Measurements from ENCODE around the gene CCS. TPM values are rescaled to one million over a fixed set of nuclear protein-coding genes. Genes with fewer than 3 reads are reported as not detected.

Gene CCS
- total RNA-seq, 3 donors from 2014 or later, result 27.5 to 44.2 (median 33.1) TPM

DNA sequence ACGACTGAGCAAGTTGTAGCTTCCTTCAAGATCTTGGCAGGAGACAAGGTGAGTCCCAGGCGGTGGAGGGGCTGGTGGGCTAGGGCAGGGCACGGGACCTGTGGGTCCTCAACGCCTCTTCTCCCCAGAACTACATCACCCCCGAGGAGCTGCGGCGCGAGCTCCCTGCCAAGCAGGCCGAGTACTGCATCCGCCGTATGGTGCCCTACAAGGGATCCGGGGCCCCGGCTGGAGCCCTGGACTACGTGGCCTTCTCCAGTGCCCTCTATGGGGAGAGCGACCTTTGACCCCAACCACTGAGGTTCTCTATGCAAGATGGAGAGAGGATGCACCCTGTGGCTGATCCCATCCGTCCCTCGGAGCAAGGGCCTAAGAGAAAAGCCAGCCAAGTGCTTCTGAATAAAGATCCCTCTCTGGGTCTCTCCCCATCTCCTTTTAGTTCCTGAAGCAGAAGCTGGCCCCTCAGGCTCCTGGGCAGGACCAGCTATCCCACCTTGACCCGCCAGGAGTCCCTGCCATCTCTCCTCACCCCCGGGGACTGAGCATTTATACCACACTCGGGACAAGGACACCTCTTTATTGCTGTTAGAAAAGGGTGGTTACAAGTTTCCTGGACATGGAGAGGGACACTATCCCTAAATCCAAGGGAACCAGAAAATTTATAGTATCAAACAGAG, 29.9 kb upstream of the CCS start:
- Histone ChIP-seq H3K36me3 (no peaks in the 10 kb centered on the region), H3K4me1 (no peaks in the 10 kb centered on the region), H3K4me3 (no peak overlapping the region), H3K27ac (no peak overlapping the region), H3K27me3 (peaks cover 0 to 2% of the 10 kb centered on the region in 2 donors), H3K9me3 (no peaks in the 10 kb centered on the region)
- intact Hi-C loops (cut with DNase I; ENCODE audit: low total_unique reads), result no loop called here
- no peak for DNase-seq (ENCODE audit: low spot score in 2 of 2)
- TF ChIP-seq, protein P1, sequence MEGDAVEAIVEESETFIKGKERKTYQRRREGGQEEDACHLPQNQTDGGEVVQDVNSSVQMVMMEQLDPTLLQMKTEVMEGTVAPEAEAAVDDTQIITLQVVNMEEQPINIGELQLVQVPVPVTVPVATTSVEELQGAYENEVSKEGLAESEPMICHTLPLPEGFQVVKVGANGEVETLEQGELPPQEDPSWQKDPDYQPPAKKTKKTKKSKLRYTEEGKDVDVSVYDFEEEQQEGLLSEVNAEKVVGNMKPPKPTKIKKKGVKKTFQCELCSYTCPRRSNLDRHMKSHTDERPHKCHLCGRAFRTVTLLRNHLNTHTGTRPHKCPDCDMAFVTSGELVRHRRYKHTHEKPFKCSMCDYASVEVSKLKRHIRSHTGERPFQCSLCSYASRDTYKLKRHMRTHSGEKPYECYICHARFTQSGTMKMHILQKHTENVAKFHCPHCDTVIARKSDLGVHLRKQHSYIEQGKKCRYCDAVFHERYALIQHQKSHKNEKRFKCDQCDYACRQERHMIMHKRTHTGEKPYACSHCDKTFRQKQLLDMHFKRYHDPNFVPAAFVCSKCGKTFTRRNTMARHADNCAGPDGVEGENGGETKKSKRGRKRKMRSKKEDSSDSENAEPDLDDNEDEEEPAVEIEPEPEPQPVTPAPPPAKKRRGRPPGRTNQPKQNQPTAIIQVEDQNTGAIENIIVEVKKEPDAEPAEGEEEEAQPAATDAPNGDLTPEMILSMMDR (IDR thresholded peaks at IDR 0.05), result no peak
- TF ChIP-seq POLR2A (IDR thresholded peaks at IDR 0.05), result no peak
- TF ChIP-seq POLR2AphosphoS5 (IDR thresholded peaks at IDR 0.05), result no peak

DNA sequence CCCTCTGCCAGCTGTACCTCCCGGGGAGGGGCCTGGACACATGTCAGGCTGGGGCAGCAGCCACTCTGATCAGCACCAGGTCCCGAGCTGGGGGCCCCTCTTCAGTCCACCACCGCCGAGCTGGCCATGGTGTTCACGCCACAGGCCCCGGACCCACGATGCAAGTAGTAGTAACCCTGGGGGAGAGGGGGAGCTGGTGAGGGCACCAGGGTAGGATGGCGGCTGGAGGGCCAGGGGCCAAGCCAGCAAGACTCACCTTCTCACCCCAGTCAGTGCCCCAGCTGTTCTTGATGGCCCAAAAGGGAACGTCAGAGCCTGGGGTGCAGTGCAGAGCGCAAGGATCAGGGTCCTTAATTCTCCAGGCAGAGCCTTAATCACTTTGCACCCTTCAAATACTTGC, 29.2 kb upstream of the CCS start:
- TF ChIP-seq, protein P1 (IDR thresholded peaks at IDR 0.05), result no peak
- no peak for TF ChIP-seq POLR2AphosphoS5 (IDR thresholded peaks at IDR 0.05)
- TF ChIP-seq POLR2A (IDR thresholded peaks at IDR 0.05), result no peak
- H3K4me1 ChIP-seq, result no peaks in the 10 kb centered on the region
- no peak overlapping the region for H3K27ac ChIP-seq
- intact Hi-C loops (cut with DNase I; ENCODE audit: low total_unique reads), result no loop called here
- no peaks in the 10 kb centered on the region for H3K9me3 ChIP-seq
- H3K36me3 ChIP-seq, result no peaks in the 10 kb centered on the region
- no peak overlapping the region for H3K4me3 ChIP-seq
- no peak for DNase-seq (ENCODE audit: low spot score in 2 of 2)
- no peaks in the 10 kb centered on the region for H3K27me3 ChIP-seq

DNA sequence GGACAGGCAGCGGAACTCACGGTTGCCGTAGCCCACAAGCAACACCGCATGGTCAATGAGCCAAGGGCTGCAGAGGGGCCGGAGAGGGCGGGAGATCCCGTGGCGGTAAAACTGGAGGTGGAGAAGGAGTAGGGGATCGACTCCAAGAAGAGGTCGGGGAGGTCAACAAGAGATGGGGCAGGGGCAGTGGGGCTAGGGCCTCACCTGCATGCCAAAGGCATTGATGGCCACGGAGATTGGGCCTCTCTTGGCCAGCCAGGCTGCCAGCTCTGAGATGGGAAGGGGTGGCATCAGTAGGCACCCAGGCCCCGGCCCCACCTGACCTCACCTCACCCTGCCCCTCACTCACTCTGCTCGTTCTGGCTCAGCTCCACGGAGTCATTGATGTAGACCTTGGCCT, 28.4 kb upstream of the CCS start:
- H3K27ac ChIP-seq, result no peak overlapping the region
- H3K27me3 ChIP-seq, result no peaks in the 10 kb centered on the region
- no peak for DNase-seq (ENCODE audit: low spot score in 2 of 2)
- no peaks in the 10 kb centered on the region for H3K4me1 ChIP-seq
- H3K4me3 ChIP-seq, result no peak overlapping the region
- intact Hi-C loops (cut with DNase I; ENCODE audit: low total_unique reads), result no loop called here
- TF ChIP-seq POLR2AphosphoS5 (IDR thresholded peaks at IDR 0.05) (no peak), POLR2A (IDR thresholded peaks at IDR 0.05) (no peak)
- TF ChIP-seq, protein P1 (IDR thresholded peaks at IDR 0.05), result no peak
- H3K36me3 ChIP-seq, result no peaks in the 10 kb centered on the region
- H3K9me3 ChIP-seq, result no peaks in the 10 kb centered on the region

DNA sequence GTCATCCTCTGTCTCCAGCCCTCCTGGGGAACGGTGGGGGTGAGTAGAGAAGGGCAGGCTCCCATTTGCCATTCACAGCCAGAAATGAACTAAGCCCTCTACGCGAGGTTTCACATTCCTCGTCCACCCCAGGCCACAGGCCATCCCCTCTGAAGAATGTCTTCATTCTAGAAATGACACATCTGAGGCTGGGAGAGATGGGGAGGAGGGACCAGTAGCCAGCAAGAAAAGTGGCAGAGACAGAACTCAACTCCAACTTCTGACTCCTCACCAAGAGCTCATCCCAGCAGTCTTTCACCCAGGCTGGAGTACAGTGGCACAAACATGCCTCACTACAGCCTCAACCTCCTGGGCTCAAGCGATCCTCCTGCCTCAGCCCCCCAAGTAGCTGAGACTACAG, 28.0 kb upstream of the CCS start:
- Histone ChIP-seq H3K4me3 (no peak overlapping the region), H3K36me3 (no peaks in the 10 kb centered on the region), H3K27me3 (no peaks in the 10 kb centered on the region), H3K9me3 (no peaks in the 10 kb centered on the region), H3K27ac (no peak overlapping the region), H3K4me1 (no peaks in the 10 kb centered on the region)
- DNase-seq (ENCODE audit: low spot score in 2 of 2), result no peak
- TF ChIP-seq POLR2A (IDR thresholded peaks at IDR 0.05), result no peak
- TF ChIP-seq, protein P1 (IDR thresholded peaks at IDR 0.05), result no peak
- no peak for TF ChIP-seq POLR2AphosphoS5 (IDR thresholded peaks at IDR 0.05)
- intact Hi-C loops (cut with DNase I; ENCODE audit: low total_unique reads), result no loop called here

DNA sequence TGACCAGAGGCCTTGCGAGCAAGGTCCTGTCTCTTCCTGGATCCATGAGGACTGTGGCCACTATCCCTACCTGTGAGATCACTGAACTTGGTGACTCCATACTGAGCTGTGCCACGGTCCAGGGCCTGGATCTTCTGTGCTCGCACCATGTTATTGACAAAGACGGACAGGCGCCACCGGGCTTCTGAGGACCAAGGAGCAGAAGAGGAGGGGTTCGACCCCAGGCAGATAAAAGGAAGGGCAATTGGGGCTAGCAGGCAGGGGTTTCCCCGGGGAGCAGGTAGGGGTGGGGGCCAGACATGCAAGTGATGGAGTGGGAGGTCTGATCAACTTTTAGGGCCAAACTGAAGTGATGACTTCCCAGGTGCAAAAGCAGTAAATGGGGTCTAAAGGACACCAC, 26.8 kb upstream of the CCS start:
- TF ChIP-seq, protein P1 (IDR thresholded peaks at IDR 0.05), result no peak
- no peak for TF ChIP-seq POLR2A (IDR thresholded peaks at IDR 0.05)
- TF ChIP-seq POLR2AphosphoS5 (IDR thresholded peaks at IDR 0.05), result no peak
- no peaks in the 10 kb centered on the region for H3K9me3 ChIP-seq
- H3K4me3 ChIP-seq, result no peak overlapping the region
- no peaks in the 10 kb centered on the region for H3K36me3 ChIP-seq
- DNase-seq (ENCODE audit: low spot score in 2 of 2), result no peak
- no peak overlapping the region for H3K27ac ChIP-seq
- intact Hi-C loops (cut with DNase I; ENCODE audit: low total_unique reads), result no loop called here
- no peaks in the 10 kb centered on the region for H3K27me3 ChIP-seq
- H3K4me1 ChIP-seq, result no peaks in the 10 kb centered on the region
